ENCODE data around the gene PCSK4. TPM values are rescaled to one million over a fixed set of nuclear protein-coding genes. Genes with fewer than 3 reads are reported as not detected.
A peak's percentile ranks its signal among the peaks of the same experiment; 100 is the strongest.

PCSK4 gene
- total and polyA plus RNA-seq, 9 of the 15 experiments (the other 6 are each of a cell fraction or from before 2014, with no cell fraction given) = 0.01 to 9.1 (median 2.1) TPM; not detected in 1

DNA sequence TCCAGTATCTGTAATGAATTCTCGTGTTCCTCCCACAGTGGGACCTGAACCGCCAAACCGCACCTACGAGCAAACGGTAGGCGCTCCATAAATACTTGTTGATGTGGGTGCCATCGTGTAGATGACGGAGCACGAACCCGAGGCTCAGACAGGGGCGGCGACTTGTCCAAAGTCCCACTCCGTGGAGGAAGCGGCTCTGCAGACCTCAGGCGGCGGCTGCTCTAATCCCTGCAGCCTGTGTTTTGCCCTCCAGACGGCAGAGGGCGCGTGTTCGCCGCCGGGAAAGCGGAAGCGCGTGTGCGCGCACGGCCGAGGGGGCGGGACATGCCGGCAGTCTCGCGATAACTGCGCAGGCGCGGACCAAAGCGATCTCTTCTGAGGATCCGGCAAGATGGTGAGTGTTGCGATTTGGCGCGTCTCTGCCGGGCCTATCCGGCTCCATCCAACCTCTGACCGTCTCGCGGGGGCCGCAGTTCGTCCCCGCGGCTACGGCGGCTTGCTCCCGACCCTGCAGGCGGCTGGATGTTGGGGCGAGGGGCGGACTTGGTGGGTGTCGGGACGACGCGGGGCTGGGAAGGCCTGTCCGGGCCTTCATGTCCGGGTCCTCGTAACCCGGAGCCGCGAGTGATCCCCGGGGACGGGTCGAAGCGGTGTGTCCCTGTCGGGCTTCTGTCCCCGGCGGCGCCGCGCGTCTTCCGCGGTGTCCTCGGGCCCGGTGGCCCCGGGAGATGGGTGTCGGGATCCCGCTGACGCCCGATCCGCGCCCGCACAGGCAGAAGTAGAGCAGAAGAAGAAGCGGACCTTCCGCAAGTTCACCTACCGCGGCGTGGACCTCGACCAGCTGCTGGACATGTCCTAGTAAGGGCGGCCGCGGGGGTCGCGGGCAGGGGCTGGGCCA lies 51.9 kb downstream of the PCSK4 start, which contains the start of gene RPS15 (continued):
- TF ChIP-seq ELF1 (tag; IDR thresholded peaks at IDR 0.05) (peak; percentile 94), CHCHD3 (CRISPR knock-in tag; IDR thresholded peaks at IDR 0.05) (peak; percentile 84; the same call in 1 of the 2 replicates), RBM22 (IDR thresholded peaks at IDR 0.05; ENCODE audit: low read depth, low read length, poor library complexity, severe bottlenecking) (peak; percentile 93), GATAD2A (IDR thresholded peaks at IDR 0.05) (peak; percentile 39; the same call in 1 of the 2 replicates), FOXK2 (conservative IDR thresholded peaks at IDR 0.05 in 1 of 2, IDR thresholded peaks at IDR 0.05 in 1 of 2; ENCODE audit: low read depth in 2 of 2) (peak; percentile 66 to 78), ZBTB17 (CRISPR knock-in tag; IDR thresholded peaks at IDR 0.05) (peak; percentile 79; the same call in 1 of the 2 replicates), NFE2L1 (tag; IDR thresholded peaks at IDR 0.05; ENCODE audit: borderline replicate concordance, low read depth) (no peak)
- TF ChIP-seq, protein P1, sequence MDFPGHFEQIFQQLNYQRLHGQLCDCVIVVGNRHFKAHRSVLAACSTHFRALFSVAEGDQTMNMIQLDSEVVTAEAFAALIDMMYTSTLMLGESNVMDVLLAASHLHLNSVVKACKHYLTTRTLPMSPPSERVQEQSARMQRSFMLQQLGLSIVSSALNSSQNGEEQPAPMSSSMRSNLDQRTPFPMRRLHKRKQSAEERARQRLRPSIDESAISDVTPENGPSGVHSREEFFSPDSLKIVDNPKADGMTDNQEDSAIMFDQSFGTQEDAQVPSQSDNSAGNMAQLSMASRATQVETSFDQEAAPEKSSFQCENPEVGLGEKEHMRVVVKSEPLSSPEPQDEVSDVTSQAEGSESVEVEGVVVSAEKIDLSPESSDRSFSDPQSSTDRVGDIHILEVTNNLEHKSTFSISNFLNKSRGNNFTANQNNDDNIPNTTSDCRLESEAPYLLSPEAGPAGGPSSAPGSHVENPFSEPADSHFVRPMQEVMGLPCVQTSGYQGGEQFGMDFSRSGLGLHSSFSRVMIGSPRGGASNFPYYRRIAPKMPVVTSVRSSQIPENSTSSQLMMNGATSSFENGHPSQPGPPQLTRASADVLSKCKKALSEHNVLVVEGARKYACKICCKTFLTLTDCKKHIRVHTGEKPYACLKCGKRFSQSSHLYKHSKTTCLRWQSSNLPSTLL (IDR thresholded peaks at IDR 0.05) = peak; percentile 82; the same call in 1 of the 2 replicates
- TF ChIP-seq, protein P2, sequence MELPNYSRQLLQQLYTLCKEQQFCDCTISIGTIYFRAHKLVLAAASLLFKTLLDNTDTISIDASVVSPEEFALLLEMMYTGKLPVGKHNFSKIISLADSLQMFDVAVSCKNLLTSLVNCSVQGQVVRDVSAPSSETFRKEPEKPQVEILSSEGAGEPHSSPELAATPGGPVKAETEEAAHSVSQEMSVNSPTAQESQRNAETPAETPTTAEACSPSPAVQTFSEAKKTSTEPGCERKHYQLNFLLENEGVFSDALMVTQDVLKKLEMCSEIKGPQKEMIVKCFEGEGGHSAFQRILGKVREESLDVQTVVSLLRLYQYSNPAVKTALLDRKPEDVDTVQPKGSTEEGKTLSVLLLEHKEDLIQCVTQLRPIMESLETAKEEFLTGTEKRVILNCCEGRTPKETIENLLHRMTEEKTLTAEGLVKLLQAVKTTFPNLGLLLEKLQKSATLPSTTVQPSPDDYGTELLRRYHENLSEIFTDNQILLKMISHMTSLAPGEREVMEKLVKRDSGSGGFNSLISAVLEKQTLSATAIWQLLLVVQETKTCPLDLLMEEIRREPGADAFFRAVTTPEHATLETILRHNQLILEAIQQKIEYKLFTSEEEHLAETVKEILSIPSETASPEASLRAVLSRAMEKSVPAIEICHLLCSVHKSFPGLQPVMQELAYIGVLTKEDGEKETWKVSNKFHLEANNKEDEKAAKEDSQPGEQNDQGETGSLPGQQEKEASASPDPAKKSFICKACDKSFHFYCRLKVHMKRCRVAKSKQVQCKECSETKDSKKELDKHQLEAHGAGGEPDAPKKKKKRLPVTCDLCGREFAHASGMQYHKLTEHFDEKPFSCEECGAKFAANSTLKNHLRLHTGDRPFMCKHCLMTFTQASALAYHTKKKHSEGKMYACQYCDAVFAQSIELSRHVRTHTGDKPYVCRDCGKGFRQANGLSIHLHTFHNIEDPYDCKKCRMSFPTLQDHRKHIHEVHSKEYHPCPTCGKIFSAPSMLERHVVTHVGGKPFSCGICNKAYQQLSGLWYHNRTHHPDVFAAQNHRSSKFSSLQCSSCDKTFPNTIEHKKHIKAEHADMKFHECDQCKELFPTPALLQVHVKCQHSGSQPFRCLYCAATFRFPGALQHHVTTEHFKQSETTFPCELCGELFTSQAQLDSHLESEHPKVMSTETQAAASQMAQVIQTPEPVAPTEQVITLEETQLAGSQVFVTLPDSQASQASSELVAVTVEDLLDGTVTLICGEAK (IDR thresholded peaks at IDR 0.05) = peak; percentile 90
- TF ChIP-seq, protein P2 (CRISPR knock-in tag; IDR thresholded peaks at IDR 0.05) = no peak
- TF ChIP-seq, protein P3, sequence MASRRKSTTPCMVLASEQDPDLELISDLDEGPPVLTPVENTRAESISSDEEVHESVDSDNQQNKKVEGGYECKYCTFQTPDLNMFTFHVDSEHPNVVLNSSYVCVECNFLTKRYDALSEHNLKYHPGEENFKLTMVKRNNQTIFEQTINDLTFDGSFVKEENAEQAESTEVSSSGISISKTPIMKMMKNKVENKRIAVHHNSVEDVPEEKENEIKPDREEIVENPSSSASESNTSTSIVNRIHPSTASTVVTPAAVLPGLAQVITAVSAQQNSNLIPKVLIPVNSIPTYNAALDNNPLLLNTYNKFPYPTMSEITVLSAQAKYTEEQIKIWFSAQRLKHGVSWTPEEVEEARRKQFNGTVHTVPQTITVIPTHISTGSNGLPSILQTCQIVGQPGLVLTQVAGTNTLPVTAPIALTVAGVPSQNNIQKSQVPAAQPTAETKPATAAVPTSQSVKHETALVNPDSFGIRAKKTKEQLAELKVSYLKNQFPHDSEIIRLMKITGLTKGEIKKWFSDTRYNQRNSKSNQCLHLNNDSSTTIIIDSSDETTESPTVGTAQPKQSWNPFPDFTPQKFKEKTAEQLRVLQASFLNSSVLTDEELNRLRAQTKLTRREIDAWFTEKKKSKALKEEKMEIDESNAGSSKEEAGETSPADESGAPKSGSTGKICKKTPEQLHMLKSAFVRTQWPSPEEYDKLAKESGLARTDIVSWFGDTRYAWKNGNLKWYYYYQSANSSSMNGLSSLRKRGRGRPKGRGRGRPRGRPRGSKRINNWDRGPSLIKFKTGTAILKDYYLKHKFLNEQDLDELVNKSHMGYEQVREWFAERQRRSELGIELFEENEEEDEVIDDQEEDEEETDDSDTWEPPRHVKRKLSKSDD (conservative IDR thresholded peaks at IDR 0.05; ENCODE audit: low read length) = peak; percentile 86; the same call in 1 of the 2 replicates
